Measurements from ENCODE around the gene ACVRL1. TPM values are rescaled to one million over a fixed set of nuclear protein-coding genes. Genes with fewer than 3 reads are reported as not detected.

Gene ACVRL1
- total RNA-seq, 1 donor from 2014 or later = 36.9 TPM

DNA sequence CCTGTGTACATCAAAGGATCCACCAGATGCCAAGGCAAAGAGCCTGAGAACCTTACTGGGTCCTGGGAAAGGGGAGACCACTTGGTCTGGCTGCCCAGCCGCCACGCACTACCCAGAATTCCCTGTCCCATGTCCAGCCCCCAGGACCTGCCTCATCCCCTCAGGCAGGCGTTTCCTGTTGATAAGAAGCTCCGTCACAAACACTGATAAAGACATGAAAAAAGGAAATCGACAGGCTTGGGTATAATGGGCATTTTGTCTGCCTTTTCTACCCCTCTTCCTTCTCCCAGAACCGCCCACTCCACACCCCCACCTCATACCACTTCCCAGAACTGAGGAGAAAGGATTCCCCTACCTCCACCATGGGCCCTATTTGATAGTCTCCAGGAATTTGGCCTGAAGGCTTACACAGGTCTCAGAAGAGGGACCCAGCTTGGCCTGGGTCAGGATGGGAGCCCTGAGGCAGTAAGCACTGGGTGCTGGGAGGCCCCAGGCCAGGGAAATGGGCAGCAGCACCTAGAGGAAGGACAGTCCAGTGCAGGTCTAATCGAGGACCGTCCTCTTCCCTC lies 18.8 kb downstream of the ACVRL1 start:
- H3K4me3 ChIP-seq = no peak overlapping the region
- intact Hi-C loops (cut with micrococcal nuclease) = no loop called here
- H3K4me1 ChIP-seq = peaks cover 55% of the 10 kb centered on the region

GRCh38 chr12:51926718-51927117 lies 19.4 kb downstream of the ACVRL1 start:
- Histone ChIP-seq H3K27ac (replicated peaks) (peak overlapping the region; percentile 70), H3K36me3 (no peaks in the 10 kb centered on the region), H3K4me1 (peaks cover 53% of the 10 kb centered on the region), H3K4me3 (no peak overlapping the region), H3K27me3 (ENCODE audit: low read depth) (no peaks in the 10 kb centered on the region), H3K9me3 (replicated peaks) (no peaks in the 10 kb centered on the region)
- no peak for DNase-seq
- TF ChIP-seq CTCF (IDR thresholded peaks at IDR 0.05; ENCODE audit: borderline replicate concordance) = peak; percentile 44
- intact Hi-C loops (cut with micrococcal nuclease) = no loop called here

More for the DNA sequence above, 18.8 kb downstream of the ACVRL1 start:
- H3K27ac ChIP-seq (replicated peaks) = peak overlapping the region; percentile 70
- no peak for TF ChIP-seq CTCF (IDR thresholded peaks at IDR 0.05; ENCODE audit: borderline replicate concordance)
- no peaks in the 10 kb centered on the region for H3K36me3 ChIP-seq
- no peak for DNase-seq
- no peaks in the 10 kb centered on the region for H3K27me3 ChIP-seq (ENCODE audit: low read depth)
- H3K9me3 ChIP-seq (replicated peaks) = no peaks in the 10 kb centered on the region

- intact Hi-C loops (cut with micrococcal nuclease) = no loop called here
- H3K4me1 ChIP-seq = peaks cover 10% of the 10 kb centered on the region
- H3K27me3 ChIP-seq (ENCODE audit: low read depth) = no peaks in the 10 kb centered on the region
- H3K36me3 ChIP-seq = no peaks in the 10 kb centered on the region
- H3K4me3 ChIP-seq = no peak overlapping the region
- no peak for TF ChIP-seq CTCF (IDR thresholded peaks at IDR 0.05; ENCODE audit: borderline replicate concordance)
- no peaks in the 10 kb centered on the region for H3K9me3 ChIP-seq (replicated peaks)
- H3K27ac ChIP-seq (replicated peaks) = no peak overlapping the region
- no peak for DNase-seq
These were observed 25.1 kb downstream of the ACVRL1 start for GRCh38 chr12:51932218-51933076.

- no peaks in the 10 kb centered on the region for H3K9me3 ChIP-seq (replicated peaks)
- H3K4me1 ChIP-seq = peaks cover 10% of the 10 kb centered on the region
- H3K4me3 ChIP-seq = no peak overlapping the region
- H3K36me3 ChIP-seq = no peaks in the 10 kb centered on the region
- no peak for DNase-seq
- TF ChIP-seq CTCF (IDR thresholded peaks at IDR 0.05; ENCODE audit: borderline replicate concordance) = no peak
- no peak overlapping the region for H3K27ac ChIP-seq (replicated peaks)
- intact Hi-C loops (cut with micrococcal nuclease) = no loop called here
- H3K27me3 ChIP-seq (ENCODE audit: low read depth) = no peaks in the 10 kb centered on the region
These were observed 26.8 kb downstream of the ACVRL1 start for GRCh38 chr12:51934080-51934479.

DNA sequence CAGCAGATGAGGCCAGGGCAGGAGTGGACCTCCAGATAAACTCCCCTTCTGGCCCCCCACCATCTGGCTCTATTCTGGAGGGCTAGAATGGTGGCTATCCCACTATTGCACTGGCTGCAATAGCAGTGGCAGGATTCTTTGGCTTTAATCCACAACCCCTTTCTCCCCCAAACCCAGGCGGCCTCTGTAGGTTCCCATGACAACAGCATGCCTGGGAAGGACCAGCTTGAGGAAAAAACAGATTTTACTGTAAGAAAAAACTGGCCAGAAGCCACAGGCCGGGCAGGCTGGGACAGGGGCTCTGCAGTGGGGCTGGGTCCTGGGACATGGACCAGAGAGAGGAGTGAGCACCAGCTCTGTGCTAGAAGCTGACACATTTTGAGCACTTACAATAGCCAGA lies 30.6 kb downstream of the ACVRL1 start:
- Histone ChIP-seq H3K27ac (replicated peaks) (no peak overlapping the region), H3K27me3 (ENCODE audit: low read depth) (no peaks in the 10 kb centered on the region), H3K36me3 (no peaks in the 10 kb centered on the region), H3K9me3 (replicated peaks) (no peaks in the 10 kb centered on the region), H3K4me3 (no peak overlapping the region), H3K4me1 (peaks cover 13% of the 10 kb centered on the region)
- no peak for DNase-seq
- intact Hi-C loops (cut with micrococcal nuclease) = no loop called here
- no peak for TF ChIP-seq CTCF (IDR thresholded peaks at IDR 0.05; ENCODE audit: borderline replicate concordance)

Measured in left ventricle myocardium inferior (tissue), 1 donor.